Measurements from ENCODE around the gene LYSMD4. TPM values are rescaled to one million over a fixed set of nuclear protein-coding genes. Genes with fewer than 3 reads are reported as not detected.

The LYSMD4 gene
- total RNA-seq, 2 experiments from 2014 or later: 12.9 to 13.0 TPM

- Histone ChIP-seq H3K9me3 (ENCODE audit: control insufficient read depth in 1 of 2, insufficient read depth in 1 of 2, low read length in 2 of 2) (no peaks in the 10 kb centered on the region), H3K27ac (ENCODE audit: low read depth in 1 of 2, low read length in 2 of 2) (no peak overlapping the region), H3K36me3 (ENCODE audit: insufficient read depth, low read length) (no peaks in the 10 kb centered on the region), H3K4me1 (ENCODE audit: insufficient read depth, low read length) (no peaks in the 10 kb centered on the region), H3K4me3 (ENCODE audit: low read length) (no peak overlapping the region), H3K27me3 (ENCODE audit: control insufficient read depth in 1 of 2, insufficient read depth in 2 of 2, low read length in 2 of 2) (no peaks in the 10 kb centered on the region)
- Mint-ChIP-seq H3K27ac (no peak overlapping the region), H3K9me3 (no peaks in the 10 kb centered on the region), H3K4me3 (no peak overlapping the region), H3K36me3 (ENCODE audit: low read depth) (no peaks in the 10 kb centered on the region), H3K27me3 (no peaks in the 10 kb centered on the region), H3K4me1 (ENCODE audit: low read depth) (no peaks in the 10 kb centered on the region)
- TF ChIP-seq, protein P1, sequence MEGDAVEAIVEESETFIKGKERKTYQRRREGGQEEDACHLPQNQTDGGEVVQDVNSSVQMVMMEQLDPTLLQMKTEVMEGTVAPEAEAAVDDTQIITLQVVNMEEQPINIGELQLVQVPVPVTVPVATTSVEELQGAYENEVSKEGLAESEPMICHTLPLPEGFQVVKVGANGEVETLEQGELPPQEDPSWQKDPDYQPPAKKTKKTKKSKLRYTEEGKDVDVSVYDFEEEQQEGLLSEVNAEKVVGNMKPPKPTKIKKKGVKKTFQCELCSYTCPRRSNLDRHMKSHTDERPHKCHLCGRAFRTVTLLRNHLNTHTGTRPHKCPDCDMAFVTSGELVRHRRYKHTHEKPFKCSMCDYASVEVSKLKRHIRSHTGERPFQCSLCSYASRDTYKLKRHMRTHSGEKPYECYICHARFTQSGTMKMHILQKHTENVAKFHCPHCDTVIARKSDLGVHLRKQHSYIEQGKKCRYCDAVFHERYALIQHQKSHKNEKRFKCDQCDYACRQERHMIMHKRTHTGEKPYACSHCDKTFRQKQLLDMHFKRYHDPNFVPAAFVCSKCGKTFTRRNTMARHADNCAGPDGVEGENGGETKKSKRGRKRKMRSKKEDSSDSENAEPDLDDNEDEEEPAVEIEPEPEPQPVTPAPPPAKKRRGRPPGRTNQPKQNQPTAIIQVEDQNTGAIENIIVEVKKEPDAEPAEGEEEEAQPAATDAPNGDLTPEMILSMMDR (IDR thresholded peaks at IDR 0.05): no peak
- intact Hi-C loops (cut with DNase I, micrococcal nuclease): no loop called here
- POLR2A ChIA-PET: no interaction called here
- ATAC-seq (ENCODE audit: poor library complexity) (no peak), DNase-seq (no peak)
- CTCF ChIA-PET: no interaction called here
These were observed 16.1 kb upstream of the LYSMD4 start for GRCh38 chr15:99749386-99749785.

DNA sequence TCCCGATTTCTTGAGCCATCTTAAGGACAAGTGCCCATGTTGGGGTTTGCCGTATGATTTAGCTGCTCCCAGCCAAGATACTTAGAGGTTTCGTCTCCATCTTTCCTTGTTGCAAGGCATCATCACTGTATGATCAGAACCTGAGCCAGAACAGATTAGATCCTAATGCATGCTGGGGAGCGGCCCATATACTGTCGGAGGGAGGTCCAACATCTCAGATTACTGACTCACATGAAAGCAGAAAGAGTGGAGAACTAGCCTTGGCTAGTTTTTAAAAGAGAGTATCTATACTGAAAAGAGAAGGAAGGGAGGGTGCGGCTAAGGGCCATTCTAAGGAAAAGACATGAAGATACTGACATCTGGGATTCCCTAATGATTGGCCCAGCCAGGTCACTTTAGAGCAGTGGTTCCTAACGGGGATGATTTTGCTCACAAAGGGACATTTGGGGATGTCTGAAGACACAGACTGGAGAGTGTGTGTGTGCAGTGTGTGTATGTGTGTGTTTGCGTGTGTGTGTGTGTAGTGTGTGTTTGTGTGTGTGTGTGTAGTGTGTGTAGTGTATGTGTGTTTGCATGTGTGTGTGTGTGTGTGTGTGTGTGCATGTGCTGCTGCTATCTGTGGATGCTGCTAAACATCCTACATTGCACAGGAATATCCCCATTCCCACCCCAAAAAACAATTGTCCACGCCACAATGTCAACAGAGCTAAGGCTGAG, 12.3 kb upstream of the LYSMD4 start:
- H3K27me3 Mint-ChIP-seq: no peaks in the 10 kb centered on the region
- H3K27ac Mint-ChIP-seq: no peak overlapping the region
- ChIA-PET POLR2A (no interaction called here), CTCF (no interaction called here)
- no peaks in the 10 kb centered on the region for H3K36me3 ChIP-seq (ENCODE audit: insufficient read depth, low read length)
- ATAC-seq (ENCODE audit: poor library complexity): no peak
- H3K27me3 ChIP-seq (ENCODE audit: control insufficient read depth in 1 of 2, insufficient read depth in 2 of 2, low read length in 2 of 2): no peaks in the 10 kb centered on the region
- DNase-seq: no peak
- H3K9me3 ChIP-seq (ENCODE audit: control insufficient read depth in 1 of 2, insufficient read depth in 1 of 2, low read length in 2 of 2): no peaks in the 10 kb centered on the region
- no peaks in the 10 kb centered on the region for H3K4me1 ChIP-seq (ENCODE audit: insufficient read depth, low read length)
- no peaks in the 10 kb centered on the region for H3K9me3 Mint-ChIP-seq
- H3K4me3 ChIP-seq (ENCODE audit: low read length): no peak overlapping the region
- intact Hi-C loops (cut with DNase I, micrococcal nuclease): no loop called here
- TF ChIP-seq, protein P1 (IDR thresholded peaks at IDR 0.05): no peak
- no peak overlapping the region for H3K27ac ChIP-seq (ENCODE audit: low read depth in 1 of 2, low read length in 2 of 2)
- no peak overlapping the region for H3K4me3 Mint-ChIP-seq
- no peaks in the 10 kb centered on the region for H3K36me3 Mint-ChIP-seq (ENCODE audit: low read depth)
- H3K4me1 Mint-ChIP-seq (ENCODE audit: low read depth): no peaks in the 10 kb centered on the region

GRCh38 chr15:99744142-99744541, 10.9 kb upstream of the LYSMD4 start:
- Histone ChIP-seq H3K4me3 (ENCODE audit: low read length) (no peak overlapping the region), H3K27me3 (ENCODE audit: control insufficient read depth in 1 of 2, insufficient read depth in 2 of 2, low read length in 2 of 2) (no peaks in the 10 kb centered on the region), H3K9me3 (ENCODE audit: control insufficient read depth in 1 of 2, insufficient read depth in 1 of 2, low read length in 2 of 2) (no peaks in the 10 kb centered on the region), H3K4me1 (ENCODE audit: insufficient read depth, low read length) (no peaks in the 10 kb centered on the region), H3K36me3 (ENCODE audit: insufficient read depth, low read length) (no peaks in the 10 kb centered on the region), H3K27ac (ENCODE audit: low read depth in 1 of 2, low read length in 2 of 2) (no peak overlapping the region)
- H3K36me3 Mint-ChIP-seq (ENCODE audit: low read depth): no peaks in the 10 kb centered on the region
- intact Hi-C loops (cut with DNase I, micrococcal nuclease): no loop called here
- ChIA-PET CTCF (no interaction called here), POLR2A (no interaction called here)
- TF ChIP-seq, protein P1 (IDR thresholded peaks at IDR 0.05): no peak
- no peaks in the 10 kb centered on the region for H3K9me3 Mint-ChIP-seq
- H3K4me3 Mint-ChIP-seq: no peak overlapping the region
- no peaks in the 10 kb centered on the region for H3K27me3 Mint-ChIP-seq
- ATAC-seq (ENCODE audit: poor library complexity): no peak
- no peak for DNase-seq
- H3K4me1 Mint-ChIP-seq (ENCODE audit: low read depth): no peaks in the 10 kb centered on the region
- H3K27ac Mint-ChIP-seq: no peak overlapping the region

All from CD4-positive, alpha-beta T cell (primary cell).